ENCODE results near the gene ADAMTSL1. TPM values are rescaled to one million over a fixed set of nuclear protein-coding genes. Genes with fewer than 3 reads are reported as not detected.

Gene ADAMTSL1
- total RNA-seq, 1 experiment from 2014 or later, result 1.2 TPM

DNA sequence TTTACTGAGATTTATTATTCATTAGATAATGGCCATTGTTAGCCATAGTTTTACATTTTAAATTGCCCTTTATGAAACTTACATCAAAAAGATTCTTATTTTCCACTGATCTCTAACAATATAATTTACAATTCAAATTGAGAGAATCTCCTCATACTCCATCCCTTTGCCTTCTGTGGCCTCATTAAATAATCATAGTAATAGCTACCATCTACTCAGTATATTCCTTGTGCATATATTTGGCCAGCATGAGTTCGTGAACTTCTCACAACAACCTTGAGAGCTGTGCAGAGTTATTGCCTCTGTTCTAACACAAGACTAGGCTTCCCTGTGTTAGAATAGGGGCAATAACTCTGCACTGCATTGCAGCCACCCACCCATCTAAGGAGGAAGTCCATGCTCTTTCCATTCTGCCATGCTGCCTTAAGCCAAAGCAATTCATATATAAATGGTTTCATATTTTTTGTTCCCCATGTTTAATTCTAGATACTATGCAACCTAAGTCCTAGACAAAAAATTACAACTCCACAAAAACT, 99.1 kb downstream of the ADAMTSL1 start:
- H3K4ac ChIP-seq (ENCODE audit: low read depth, low read length), result no peak overlapping the region
- no peak overlapping the region for H3K9ac ChIP-seq (ENCODE audit: extremely low read depth, insufficient read length, low read length)
- H3K56ac ChIP-seq (ENCODE audit: insufficient read length, low read depth, low read length), result no peak overlapping the region
- H3K23me2 ChIP-seq (ENCODE audit: insufficient read length, low read depth, low read length, poor library complexity, severe bottlenecking), result no peaks in the 10 kb centered on the region
- Mint-ChIP-seq H3K4me1 (peaks cover 9 to 10% of the 10 kb centered on the region in 2 experiments), H3K9me3 (no peaks in the 10 kb centered on the region), H3K27me3 (ENCODE audit: low read depth) (no peaks in the 10 kb centered on the region), H3K4me3 (no peak overlapping the region), H3K27ac (no peak overlapping the region; a peak in 1 of 7 replicates), H3K36me3 (ENCODE audit: insufficient read depth in 1 of 3, low read depth in 3 of 3) (no peaks in the 10 kb centered on the region)
- TF ChIP-seq, protein P1, sequence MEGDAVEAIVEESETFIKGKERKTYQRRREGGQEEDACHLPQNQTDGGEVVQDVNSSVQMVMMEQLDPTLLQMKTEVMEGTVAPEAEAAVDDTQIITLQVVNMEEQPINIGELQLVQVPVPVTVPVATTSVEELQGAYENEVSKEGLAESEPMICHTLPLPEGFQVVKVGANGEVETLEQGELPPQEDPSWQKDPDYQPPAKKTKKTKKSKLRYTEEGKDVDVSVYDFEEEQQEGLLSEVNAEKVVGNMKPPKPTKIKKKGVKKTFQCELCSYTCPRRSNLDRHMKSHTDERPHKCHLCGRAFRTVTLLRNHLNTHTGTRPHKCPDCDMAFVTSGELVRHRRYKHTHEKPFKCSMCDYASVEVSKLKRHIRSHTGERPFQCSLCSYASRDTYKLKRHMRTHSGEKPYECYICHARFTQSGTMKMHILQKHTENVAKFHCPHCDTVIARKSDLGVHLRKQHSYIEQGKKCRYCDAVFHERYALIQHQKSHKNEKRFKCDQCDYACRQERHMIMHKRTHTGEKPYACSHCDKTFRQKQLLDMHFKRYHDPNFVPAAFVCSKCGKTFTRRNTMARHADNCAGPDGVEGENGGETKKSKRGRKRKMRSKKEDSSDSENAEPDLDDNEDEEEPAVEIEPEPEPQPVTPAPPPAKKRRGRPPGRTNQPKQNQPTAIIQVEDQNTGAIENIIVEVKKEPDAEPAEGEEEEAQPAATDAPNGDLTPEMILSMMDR (conservative IDR thresholded peaks at IDR 0.05), result no peak
- no peak overlapping the region for H2BK120ac ChIP-seq (ENCODE audit: low read depth, low read length, poor library complexity, severe bottlenecking)
- no peak overlapping the region for H2BK5ac ChIP-seq (ENCODE audit: insufficient read length, low read length)
- no peak overlapping the region for H4K5ac ChIP-seq (ENCODE audit: insufficient read length, low read depth, low read length)
- H2BK15ac ChIP-seq (ENCODE audit: low read depth, low read length), result no peak overlapping the region
- no peaks in the 10 kb centered on the region for H3K4me1 ChIP-seq (ENCODE audit: insufficient read depth, low read length)
- no peak overlapping the region for H2BK20ac ChIP-seq (ENCODE audit: low read depth, low read length, poor library complexity, severe bottlenecking)
- H3K79me1 ChIP-seq (ENCODE audit: insufficient read depth, low read depth, low read length, poor library complexity, severe bottlenecking), result no peaks in the 10 kb centered on the region
- H3K27ac ChIP-seq (ENCODE audit: insufficient read length, low read depth, low read length), result no peak overlapping the region
- no peak overlapping the region for H4K91ac ChIP-seq (ENCODE audit: insufficient read length, low read depth, low read length)
- H3K14ac ChIP-seq (ENCODE audit: insufficient read depth, low read length), result no peak overlapping the region
- H3K9me3 ChIP-seq (ENCODE audit: control insufficient read depth, low read depth, low read length), result no peaks in the 10 kb centered on the region
- H4K8ac ChIP-seq (replicated peaks; ENCODE audit: insufficient read length, low read depth, low read length), result no peak overlapping the region
- H3T11ph ChIP-seq (ENCODE audit: low read length), result no peak overlapping the region
- no peak overlapping the region for H2AK5ac ChIP-seq (ENCODE audit: insufficient read length, low read length)
- no peak overlapping the region for H3K23ac ChIP-seq (ENCODE audit: insufficient read length, low read depth, low read length)
- H3K4me2 ChIP-seq (ENCODE audit: insufficient read depth, insufficient read length, low read length), result no peak overlapping the region
- H3K79me2 ChIP-seq (ENCODE audit: insufficient read depth, low read length), result no peaks in the 10 kb centered on the region
- no peak overlapping the region for H2BK12ac ChIP-seq (ENCODE audit: insufficient read length, low read depth, low read length)
- no CpG with 5 or more reads among the region's 1 CpG for WGBS (ENCODE audit: extremely low coverage, insufficient read length, low lambda C conversion rate)
- H3K18ac ChIP-seq (ENCODE audit: insufficient read length, low read depth, low read length), result no peak overlapping the region
- H2AFZ ChIP-seq (ENCODE audit: low read length), result no peak overlapping the region
- no peaks in the 10 kb centered on the region for H4K20me1 ChIP-seq (ENCODE audit: control insufficient read depth, insufficient read depth, insufficient read length)
- DNase-seq, result no peak
- no peaks in the 10 kb centered on the region for H3K27me3 ChIP-seq (ENCODE audit: insufficient read depth, low read length)

All from H9 (cell line).